Activated B cell treated with CpG ODN at 0.5 μM for 24 hours (primary cell): ENCODE results near the gene ITGB4. TPM values are rescaled to one million over a fixed set of nuclear protein-coding genes. Genes with fewer than 3 reads are reported as not detected.

Experiments used
- ATAC-seq: fragments of 200-7000 bp; cut with Tn5 transposase; one replicate; pipeline ENCODE4 v1.10.0; 2021; ENCODE audit warnings: low read depth, mild to moderate bottlenecking, moderate library complexity
- CTCF ChIA-PET: fragments of 350-600 bp; sonication (Branson Sonifier 250); formaldehyde crosslinking; loops from one replicate; lab custom pipeline; 2021; ENCODE audit warnings: antibody characterized with exemption; lab: Charles Lee
- POLR2A ChIA-PET: fragments of 350-600 bp; sonication (Branson Sonifier 250); formaldehyde crosslinking; loops from one replicate; lab custom pipeline; 2021; ENCODE audit warnings: antibody characterized with exemption; lab: Charles Lee
- DNase-seq: peaks from one replicate; pipeline ENCODE4 v3.0.0; 2022
- H3K27ac Mint-ChIP-seq: one replicate; pipeline ENCODE4 v1.8.0; 2020; ENCODE audit warnings: mixed read lengths
- H3K27me3 Mint-ChIP-seq: one replicate; pipeline ENCODE4 v1.8.0; 2021; ENCODE audit warnings: mixed read lengths
- H3K36me3 Mint-ChIP-seq: one replicate; pipeline ENCODE4 v1.8.0; 2021; ENCODE audit warnings: low read depth, mixed read lengths
- H3K4me1 Mint-ChIP-seq: one replicate; pipeline ENCODE4 v1.8.0; 2021; ENCODE audit warnings: mixed read lengths
- H3K4me3 Mint-ChIP-seq: one replicate; pipeline ENCODE4 v1.8.0; 2020; ENCODE audit warnings: mild to moderate bottlenecking, mixed read lengths
- H3K9me3 Mint-ChIP-seq: one replicate; pipeline ENCODE4 v1.8.0; 2020; ENCODE audit warnings: mixed read lengths
- CTCF ChIP-seq: fragments of 200-600 bp; IDR thresholded peaks from one replicate; pipeline ENCODE4 v1.8.0; 2022; ENCODE audit warnings: antibody characterized with exemption, mild to moderate bottlenecking
- intact Hi-C: fragments of 100-400 bp; cut with micrococcal nuclease; formaldehyde crosslinking; loops from one replicate; pipeline ENCODE4 v1.15.1; 2024
- total RNA-seq: library from RNA; stranded (reverse); gene quantifications from 2 replicates; pipeline ENCODE4 v1.2.3, GENCODE V29; 2022

ITGB4 gene
- total RNA-seq, 1 donor from 2014 or later = 2.2 TPM

GRCh38 chr17:75712446-75712845 lies 8.8 kb upstream of the ITGB4 start:
- Mint-ChIP-seq H3K36me3 (peaks cover 14% of the 10 kb centered on the region), H3K27me3 (peaks cover 3% of the 10 kb centered on the region), H3K27ac (no peak overlapping the region), H3K4me1 (no peaks in the 10 kb centered on the region), H3K9me3 (no peaks in the 10 kb centered on the region), H3K4me3 (no peak overlapping the region)
- ATAC-seq = no peak
- POLR2A ChIA-PET = no interaction called here
- intact Hi-C loops = no loop called here
- TF ChIP-seq CTCF = no peak
- DNase-seq = no peak
- CTCF ChIA-PET = no interaction called here

GRCh38 chr17:75719732-75720131 lies 1.5 kb upstream of the ITGB4 start:
- H3K36me3 Mint-ChIP-seq = no peaks in the 10 kb centered on the region
- ATAC-seq (no peak), DNase-seq (no peak)
- intact Hi-C loops = no loop called here
- no peak overlapping the region for H3K4me3 Mint-ChIP-seq
- POLR2A ChIA-PET = no interaction called here
- H3K27ac Mint-ChIP-seq = no peak overlapping the region
- no peaks in the 10 kb centered on the region for H3K9me3 Mint-ChIP-seq
- CTCF ChIA-PET = no interaction called here
- peaks cover 10% of the 10 kb centered on the region for H3K27me3 Mint-ChIP-seq
- TF ChIP-seq CTCF = no peak
- H3K4me1 Mint-ChIP-seq = peaks cover 4% of the 10 kb centered on the region

- no peak for TF ChIP-seq CTCF
- H3K36me3 Mint-ChIP-seq = no peaks in the 10 kb centered on the region
- intact Hi-C loops = no loop called here
- peaks cover 4% of the 10 kb centered on the region for H3K4me1 Mint-ChIP-seq
- H3K27me3 Mint-ChIP-seq = peaks cover 6% of the 10 kb centered on the region
- DNase-seq (no peak), ATAC-seq (no peak)
- H3K9me3 Mint-ChIP-seq = no peaks in the 10 kb centered on the region
- H3K4me3 Mint-ChIP-seq = no peak overlapping the region
- no peak overlapping the region for H3K27ac Mint-ChIP-seq
- ChIA-PET POLR2A (no interaction called here), CTCF (interaction anchor here (0.7 kb wide), 1 partner anchor 46 kb away, joined by 3 read pairs; no protein-coding TSS in a partner anchor)
Observed at GRCh38 chr17:75721463-75722011, 278 bp downstream of the ITGB4 start.

GRCh38 chr17:75722076-75722475 lies 817 bp downstream of the ITGB4 start:
- ATAC-seq (no peak), DNase-seq (no peak)
- Mint-ChIP-seq H3K4me1 (peaks cover 4% of the 10 kb centered on the region), H3K36me3 (no peaks in the 10 kb centered on the region), H3K27ac (no peak overlapping the region), H3K9me3 (no peaks in the 10 kb centered on the region), H3K27me3 (peaks cover 6% of the 10 kb centered on the region), H3K4me3 (no peak overlapping the region)
- intact Hi-C loops = no loop called here
- CTCF ChIA-PET = no interaction called here
- POLR2A ChIA-PET = no interaction called here
- no peak for TF ChIP-seq CTCF

- ChIA-PET CTCF (no interaction called here), POLR2A (no interaction called here)
- H3K4me3 Mint-ChIP-seq = no peak overlapping the region
- no peaks in the 10 kb centered on the region for H3K36me3 Mint-ChIP-seq
- TF ChIP-seq CTCF = no peak
- peaks cover 6% of the 10 kb centered on the region for H3K27me3 Mint-ChIP-seq
- H3K4me1 Mint-ChIP-seq = peaks cover 4% of the 10 kb centered on the region
- no peak overlapping the region for H3K27ac Mint-ChIP-seq
- H3K9me3 Mint-ChIP-seq = no peaks in the 10 kb centered on the region
- intact Hi-C loops = no loop called here
- DNase-seq = no peak
- ATAC-seq = no peak
Observed at GRCh38 chr17:75722542-75723095, 1.4 kb downstream of the ITGB4 start.
